Kidney capillary endothelial cell (primary cell): ENCODE results near the gene ZNF423.

Source experiments
- DNase-seq: peaks from one replicate; pipeline ENCODE4 v3.0.0-alpha.2; 2018; ENCODE audit warnings: low spot score

ZNF423 gene

GRCh38 chr16:49622421-49623402 is 233.2 kb downstream of the ZNF423 start:
- no peak for DNase-seq

GRCh38 chr16:49622084-49622390 is 233.9 kb downstream of the ZNF423 start:
- no peak for DNase-seq

GRCh38 chr16:49621241-49622083 is 234.4 kb downstream of the ZNF423 start:
- DNase-seq, result no peak

GRCh38 chr16:49620869-49621240 is 235.1 kb downstream of the ZNF423 start:
- DNase-seq, result no peak

- DNase-seq, result peak; percentile 55
These were observed 235.6 kb downstream of the ZNF423 start for GRCh38 chr16:49620158-49620868.

GRCh38 chr16:49619811-49620157 is 236.1 kb downstream of the ZNF423 start:
- DNase-seq, result no peak

- no peak for DNase-seq
These were observed 237.0 kb downstream of the ZNF423 start for GRCh38 chr16:49618955-49619354.

GRCh38 chr16:49617710-49618330 is 238.1 kb downstream of the ZNF423 start:
- DNase-seq, result no peak

GRCh38 chr16:49617016-49617629 is 238.8 kb downstream of the ZNF423 start:
- no peak for DNase-seq

GRCh38 chr16:49615576-49615975 is 240.3 kb downstream of the ZNF423 start:
- DNase-seq, result no peak

- DNase-seq, result no peak
These were observed 244.9 kb downstream of the ZNF423 start for GRCh38 chr16:49610983-49611382.

- no peak for DNase-seq
These were observed 247.1 kb downstream of the ZNF423 start for GRCh38 chr16:49608779-49609178.

- DNase-seq, result no peak
These were observed 247.8 kb downstream of the ZNF423 start for GRCh38 chr16:49608098-49608497.

GRCh38 chr16:49605536-49606254 is 250.2 kb downstream of the ZNF423 start:
- no peak for DNase-seq

GRCh38 chr16:49604602-49605001 is 251.3 kb downstream of the ZNF423 start:
- DNase-seq, result no peak

- DNase-seq, result no peak
These were observed 252.0 kb downstream of the ZNF423 start for GRCh38 chr16:49603956-49604355.

- DNase-seq, result no peak
These were observed 253.0 kb downstream of the ZNF423 start for GRCh38 chr16:49602976-49603310.

- DNase-seq, result no peak
These were observed 253.5 kb downstream of the ZNF423 start for GRCh38 chr16:49602201-49602975.

GRCh38 chr16:49601576-49601975 is 254.3 kb downstream of the ZNF423 start:
- DNase-seq, result no peak

- no peak for DNase-seq
These were observed 254.9 kb downstream of the ZNF423 start for GRCh38 chr16:49600976-49601375.
